ENCODE data around the gene CTDSPL2.

Gene CTDSPL2

GRCh38 chr15:44489464-44489863, 62.0 kb downstream of the CTDSPL2 start:
- Histone ChIP-seq H3K9me3 (no peaks in the 10 kb centered on the region), H3K4me3 (ENCODE audit: low read depth in 1 of 2, low read length in 1 of 2) (no peak overlapping the region), H3K27ac (no peak overlapping the region), H3K36me3 (peaks cover 63% of the 10 kb centered on the region), H3K27me3 (no peaks in the 10 kb centered on the region), H3K4me1 (ENCODE audit: control insufficient read depth in 1 of 2, insufficient read depth in 1 of 2, low read depth in 1 of 2, low read length in 1 of 2) (no peaks in the 10 kb centered on the region)
- no peak for TF ChIP-seq CTCF (IDR thresholded peaks at IDR 0.05)

GRCh38 chr15:44490622-44491021, 63.2 kb downstream of the CTDSPL2 start:
- Histone ChIP-seq H3K4me1 (ENCODE audit: control insufficient read depth in 1 of 2, insufficient read depth in 1 of 2, low read depth in 1 of 2, low read length in 1 of 2) (no peaks in the 10 kb centered on the region), H3K27ac (no peak overlapping the region), H3K4me3 (ENCODE audit: low read depth in 1 of 2, low read length in 1 of 2) (no peak overlapping the region), H3K36me3 (peaks cover 57% of the 10 kb centered on the region), H3K27me3 (no peaks in the 10 kb centered on the region), H3K9me3 (no peaks in the 10 kb centered on the region)
- TF ChIP-seq CTCF (IDR thresholded peaks at IDR 0.05) = no peak

- no peaks in the 10 kb centered on the region for H3K27me3 ChIP-seq
- H3K4me1 ChIP-seq (ENCODE audit: control insufficient read depth in 1 of 2, insufficient read depth in 1 of 2, low read depth in 1 of 2, low read length in 1 of 2) = no peaks in the 10 kb centered on the region
- H3K27ac ChIP-seq = no peak overlapping the region
- H3K4me3 ChIP-seq (ENCODE audit: low read depth in 1 of 2, low read length in 1 of 2) = no peak overlapping the region
- H3K36me3 ChIP-seq = peaks cover 57% of the 10 kb centered on the region
- no peak for TF ChIP-seq CTCF (IDR thresholded peaks at IDR 0.05)
- H3K9me3 ChIP-seq = no peaks in the 10 kb centered on the region
Observed at GRCh38 chr15:44492040-44492439, 64.6 kb downstream of the CTDSPL2 start.

GRCh38 chr15:44492672-44493071, 65.2 kb downstream of the CTDSPL2 start:
- Histone ChIP-seq H3K27me3 (no peaks in the 10 kb centered on the region), H3K27ac (no peak overlapping the region), H3K4me3 (ENCODE audit: low read depth in 1 of 2, low read length in 1 of 2) (no peak overlapping the region), H3K9me3 (no peaks in the 10 kb centered on the region), H3K36me3 (peaks cover 55% of the 10 kb centered on the region), H3K4me1 (ENCODE audit: control insufficient read depth in 1 of 2, insufficient read depth in 1 of 2, low read depth in 1 of 2, low read length in 1 of 2) (no peaks in the 10 kb centered on the region)
- TF ChIP-seq CTCF (IDR thresholded peaks at IDR 0.05) = no peak

GRCh38 chr15:44495562-44495961, 68.1 kb downstream of the CTDSPL2 start:
- no peaks in the 10 kb centered on the region for H3K9me3 ChIP-seq
- TF ChIP-seq CTCF (IDR thresholded peaks at IDR 0.05) = no peak
- H3K36me3 ChIP-seq = peaks cover 56% of the 10 kb centered on the region
- H3K4me3 ChIP-seq (ENCODE audit: low read depth in 1 of 2, low read length in 1 of 2) = no peak overlapping the region
- no peaks in the 10 kb centered on the region for H3K4me1 ChIP-seq (ENCODE audit: control insufficient read depth in 1 of 2, insufficient read depth in 1 of 2, low read depth in 1 of 2, low read length in 1 of 2)
- no peaks in the 10 kb centered on the region for H3K27me3 ChIP-seq
- no peak overlapping the region for H3K27ac ChIP-seq

GRCh38 chr15:44500555-44500954, 73.1 kb downstream of the CTDSPL2 start:
- Histone ChIP-seq H3K27me3 (no peaks in the 10 kb centered on the region), H3K36me3 (peaks cover 35% of the 10 kb centered on the region), H3K4me3 (ENCODE audit: low read depth in 1 of 2, low read length in 1 of 2) (no peak overlapping the region), H3K4me1 (ENCODE audit: control insufficient read depth in 1 of 2, insufficient read depth in 1 of 2, low read depth in 1 of 2, low read length in 1 of 2) (no peaks in the 10 kb centered on the region), H3K27ac (no peak overlapping the region), H3K9me3 (no peaks in the 10 kb centered on the region)
- no peak for TF ChIP-seq CTCF (IDR thresholded peaks at IDR 0.05)

Measured in neutrophil (primary cell).